Subcutaneous adipose tissue (tissue), 4 donors: ENCODE data around the gene GGN. TPM values are rescaled to one million over a fixed set of nuclear protein-coding genes. Genes with fewer than 3 reads are reported as not detected.

Experiments
- CTCF ChIP-seq: fragments of 450-650 bp; IDR thresholded peaks from one replicate; pipeline ENCODE4 v1.5.1; 2016; ENCODE audit warnings: low read depth, mild to moderate bottlenecking, control low read depth, antibody characterized with exemption, moderate library complexity
- total RNA-seq, 4 donors: library from RNA; depleted of rRNA; stranded (reverse); fragments of >200 nt; gene quantifications; one replicate each; pipeline ENCODE4 v1.1.0, GENCODE V29; 2016

The GGN gene
- total RNA-seq, 4 donors from 2014 or later = not detected

GRCh38 chr19:38417146-38417543 is 29.3 kb upstream of the GGN start:
- no peak for TF ChIP-seq CTCF

GRCh38 chr19:38413416-38413815 is 25.6 kb upstream of the GGN start:
- no peak for TF ChIP-seq CTCF

- TF ChIP-seq CTCF = no peak
Measured at GRCh38 chr19:38412961-38413360, 25.1 kb upstream of the GGN start.

- TF ChIP-seq CTCF = no peak
Measured at GRCh38 chr19:38412491-38412890, 24.7 kb upstream of the GGN start.

GRCh38 chr19:38411041-38411712 is 23.3 kb upstream of the GGN start:
- no peak for TF ChIP-seq CTCF

GRCh38 chr19:38409631-38410133 is 21.8 kb upstream of the GGN start:
- TF ChIP-seq CTCF = no peak

- TF ChIP-seq CTCF = no peak
Measured at GRCh38 chr19:38405276-38405675, 17.4 kb upstream of the GGN start.
